Activated T-helper 1 cell treated with anti-CD3 and anti-CD28 coated beads, Interleukin-12 subunit alpha, Interleukin-12 subunit beta, Interleukin-2, Interleukin-4 antibody, amounts not matched to agents 30 ng/mL and 10 ng/mL and 1 ng/mL, durations not matched to agents 14 hours and 24 hours and 36 hours (primary cell): Measurements from ENCODE around the gene SMYD3. TPM values are rescaled to one million over a fixed set of nuclear protein-coding genes. Genes with fewer than 3 reads are reported as not detected.
"Not testable (repeated sequence)": the region's sequence is repeated elsewhere in the genome, so short reads cannot be mapped to it uniquely, and the experiment has no call there.

Source experiments
- DNase-seq: peaks from one replicate; pipeline ENCODE4 v3.0.0; 2021; ENCODE audit warnings: low spot score
- H3K27ac Mint-ChIP-seq: one replicate; pipeline ENCODE4 v1.8.0; 2021; ENCODE audit warnings: mild to moderate bottlenecking, mixed read lengths
- H3K27me3 Mint-ChIP-seq: one replicate; pipeline ENCODE4 v1.8.0; 2022; ENCODE audit warnings: mild to moderate bottlenecking, moderate library complexity, mixed read lengths; ENCODE audit not compliant: insufficient read depth
- H3K36me3 Mint-ChIP-seq: one replicate; pipeline ENCODE4 v1.8.0; 2021; ENCODE audit warnings: low read depth, mixed read lengths
- H3K4me1 Mint-ChIP-seq: one replicate; pipeline ENCODE4 v1.8.0; 2021; ENCODE audit warnings: low read depth, mixed read lengths
- H3K4me3 Mint-ChIP-seq: one replicate; pipeline ENCODE4 v1.8.0; 2021; ENCODE audit warnings: mild to moderate bottlenecking, moderate library complexity, mixed read lengths
- H3K9me3 Mint-ChIP-seq: one replicate; pipeline ENCODE4 v1.8.0; 2021; ENCODE audit warnings: mixed read lengths
- intact Hi-C: fragments of 100-400 bp; cut with micrococcal nuclease; formaldehyde crosslinking; loops from one replicate; pipeline ENCODE4 v1.15.1; 2024
- total RNA-seq: library from RNA; stranded (reverse); gene quantifications from 2 replicates; pipeline ENCODE4 v1.2.3, GENCODE V29; 2022

Gene SMYD3
- total RNA-seq, 1 donor from 2014 or later = 21.7 TPM

- no peaks in the 10 kb centered on the region for H3K9me3 Mint-ChIP-seq
- no peaks in the 10 kb centered on the region for H3K27me3 Mint-ChIP-seq
- no peak for DNase-seq
- H3K27ac Mint-ChIP-seq = no peak overlapping the region
- intact Hi-C loops = no loop called here
- H3K4me1 Mint-ChIP-seq = peaks cover 6% of the 10 kb centered on the region
- peaks cover 3% of the 10 kb centered on the region for H3K36me3 Mint-ChIP-seq
- H3K4me3 Mint-ChIP-seq = no peak overlapping the region
Observed at GRCh38 chr1:245960171-245960570, 546.9 kb downstream of the SMYD3 start.

GRCh38 chr1:245958016-245958415 lies 549.1 kb downstream of the SMYD3 start:
- Mint-ChIP-seq H3K27me3 (no peaks in the 10 kb centered on the region), H3K27ac (no peak overlapping the region), H3K4me3 (no peak overlapping the region), H3K4me1 (peaks cover 18% of the 10 kb centered on the region), H3K9me3 (no peaks in the 10 kb centered on the region), H3K36me3 (peaks cover 3% of the 10 kb centered on the region)
- intact Hi-C loops = loop anchor here (10.0 kb wide), 1 partner anchor 983 kb away; no protein-coding TSS in a partner anchor
- DNase-seq = no peak

DNA sequence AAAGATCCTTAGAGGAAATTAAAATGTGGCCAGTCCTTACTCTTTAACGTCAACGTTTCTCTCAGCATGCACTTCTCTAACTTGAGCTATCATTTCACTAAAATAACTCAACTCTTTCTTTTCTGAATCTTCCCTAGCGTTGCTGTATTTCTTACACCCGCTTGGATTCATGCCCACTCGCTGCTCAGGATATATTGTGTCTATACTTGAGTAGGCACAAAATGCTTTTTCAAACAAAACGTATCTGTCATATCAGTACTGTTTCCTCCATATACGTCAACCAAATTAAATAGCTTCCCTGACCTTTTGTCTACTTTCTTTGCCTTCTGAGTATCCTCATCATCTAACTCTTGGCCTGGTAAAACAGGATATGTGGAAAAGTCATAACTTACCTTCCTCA lies 549.7 kb downstream of the SMYD3 start:
- intact Hi-C loops = loop anchor here (10.0 kb wide), 1 partner anchor 983 kb away; no protein-coding TSS in a partner anchor
- Mint-ChIP-seq H3K9me3 (no peaks in the 10 kb centered on the region), H3K4me1 (peaks cover 24% of the 10 kb centered on the region), H3K4me3 (no peak overlapping the region), H3K27me3 (no peaks in the 10 kb centered on the region), H3K36me3 (peaks cover 3% of the 10 kb centered on the region), H3K27ac (no peak overlapping the region)
- no peak for DNase-seq

DNA sequence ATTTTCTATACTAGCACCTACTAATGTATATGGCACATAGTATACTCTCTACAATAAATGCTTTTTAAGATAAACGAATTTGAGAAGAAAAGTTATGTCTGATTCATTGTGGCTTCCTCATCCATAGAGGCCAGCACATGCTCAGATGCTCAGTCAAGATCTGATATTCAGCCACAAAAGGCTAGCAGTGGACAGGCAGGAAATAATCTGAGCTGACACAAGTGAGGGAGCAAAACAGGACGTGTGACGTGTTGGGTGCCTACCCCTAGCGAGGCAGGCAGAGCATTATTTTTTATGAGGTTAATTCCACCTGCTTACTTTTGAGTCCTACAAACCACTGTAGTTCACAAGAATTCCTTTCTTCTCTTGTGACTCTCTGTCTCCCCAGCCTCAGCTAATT lies 550.9 kb downstream of the SMYD3 start:
- H3K9me3 Mint-ChIP-seq = no peaks in the 10 kb centered on the region
- H3K36me3 Mint-ChIP-seq = peaks cover 3% of the 10 kb centered on the region
- no peak overlapping the region for H3K27ac Mint-ChIP-seq
- no peak for DNase-seq
- H3K27me3 Mint-ChIP-seq = no peaks in the 10 kb centered on the region
- intact Hi-C loops = loop anchor here (10.0 kb wide), 1 partner anchor 981 kb away; no protein-coding TSS in a partner anchor
- H3K4me1 Mint-ChIP-seq = peaks cover 31% of the 10 kb centered on the region
- H3K4me3 Mint-ChIP-seq = no peak overlapping the region

GRCh38 chr1:245953876-245954660 lies 553.0 kb downstream of the SMYD3 start:
- H3K4me3 Mint-ChIP-seq = peak overlapping the region; percentile 75

DNA sequence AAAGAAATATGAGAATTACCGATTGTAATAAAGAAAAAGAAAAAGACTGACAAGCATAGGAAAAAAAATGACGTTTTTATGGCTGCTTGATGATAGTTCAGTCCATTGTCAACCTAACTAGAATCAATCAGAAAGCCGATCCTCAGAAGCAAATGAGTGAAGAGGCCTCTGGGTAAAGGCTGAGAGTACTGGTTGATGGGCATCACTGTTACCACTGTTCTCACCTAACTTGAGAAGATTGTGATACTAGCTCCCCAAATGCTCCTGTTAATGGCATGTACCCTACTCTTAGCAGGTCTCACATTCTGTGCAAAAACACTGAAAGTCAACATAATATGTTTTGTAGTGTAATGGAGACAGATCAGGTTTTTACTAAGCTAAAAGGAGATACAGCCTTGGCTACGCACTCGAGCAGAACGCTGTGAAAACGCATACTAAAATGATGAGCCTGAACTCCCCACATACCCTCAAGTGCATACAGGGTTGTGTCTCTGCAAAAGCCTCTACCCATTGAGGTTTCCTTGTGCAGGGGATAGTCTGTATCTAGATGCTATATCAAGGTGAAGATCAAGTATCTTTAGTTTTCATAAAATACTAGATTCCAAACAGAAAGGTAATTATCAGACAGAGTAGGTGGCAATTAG lies 554.6 kb downstream of the SMYD3 start:
- H3K4me1 Mint-ChIP-seq = peaks cover 26% of the 10 kb centered on the region
- peak overlapping the region; percentile 75 for H3K4me3 Mint-ChIP-seq
- intact Hi-C loops = loop anchor here (1.0 to 10.0 kb wide), 6 partner anchors 48 to 1300 kb away; partner anchors contain the start of genes CNST, DESI2 and TFB2M
- DNase-seq = no peak
- H3K27ac Mint-ChIP-seq = peak overlapping the region; percentile 59
- no peaks in the 10 kb centered on the region for H3K27me3 Mint-ChIP-seq
- no peaks in the 10 kb centered on the region for H3K36me3 Mint-ChIP-seq
- H3K9me3 Mint-ChIP-seq = no peaks in the 10 kb centered on the region

More at GRCh38 chr1:245953876-245954660, 553.0 kb downstream of the SMYD3 start:
- no peaks in the 10 kb centered on the region for H3K36me3 Mint-ChIP-seq
- intact Hi-C loops = loop anchor here (1.0 to 10.0 kb wide), 7 partner anchors 46 to 1301 kb away; partner anchors contain the start of genes CNST, DESI2 and TFB2M
- no peak for DNase-seq
- peaks cover 26% of the 10 kb centered on the region for H3K4me1 Mint-ChIP-seq
- H3K27ac Mint-ChIP-seq = peak overlapping the region; percentile 88
- no peaks in the 10 kb centered on the region for H3K9me3 Mint-ChIP-seq
- H3K27me3 Mint-ChIP-seq = no peaks in the 10 kb centered on the region

GRCh38 chr1:245948786-245949185 lies 558.3 kb downstream of the SMYD3 start:
- Mint-ChIP-seq H3K4me1 (peaks cover 14% of the 10 kb centered on the region), H3K36me3 (no peaks in the 10 kb centered on the region), H3K9me3 (peaks cover 3% of the 10 kb centered on the region), H3K27me3 (no peaks in the 10 kb centered on the region), H3K4me3 (no peak overlapping the region), H3K27ac (no peak overlapping the region)
- DNase-seq = no peak
- intact Hi-C loops = no loop called here

DNA sequence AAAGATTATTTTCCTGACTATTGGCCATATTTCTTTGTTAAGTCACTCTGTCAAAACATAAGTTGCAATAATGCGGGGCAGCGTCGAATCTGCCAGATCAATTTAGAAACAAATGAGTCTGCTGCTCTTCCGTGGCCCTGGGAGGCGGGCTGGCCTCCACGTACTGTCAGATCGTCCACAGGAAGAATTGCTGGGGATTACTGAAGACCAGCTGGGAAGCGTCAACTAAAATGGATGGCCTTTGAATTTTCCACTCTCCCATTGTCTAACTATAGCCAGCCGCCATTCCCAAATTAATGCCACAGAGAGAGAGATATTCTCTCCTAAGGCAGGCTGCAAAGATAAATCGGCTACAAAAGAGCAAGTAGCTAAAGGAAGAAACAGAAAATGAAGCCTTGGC lies 560.2 kb downstream of the SMYD3 start:
- Mint-ChIP-seq H3K27ac (no peak overlapping the region), H3K36me3 (no peaks in the 10 kb centered on the region)

DNA sequence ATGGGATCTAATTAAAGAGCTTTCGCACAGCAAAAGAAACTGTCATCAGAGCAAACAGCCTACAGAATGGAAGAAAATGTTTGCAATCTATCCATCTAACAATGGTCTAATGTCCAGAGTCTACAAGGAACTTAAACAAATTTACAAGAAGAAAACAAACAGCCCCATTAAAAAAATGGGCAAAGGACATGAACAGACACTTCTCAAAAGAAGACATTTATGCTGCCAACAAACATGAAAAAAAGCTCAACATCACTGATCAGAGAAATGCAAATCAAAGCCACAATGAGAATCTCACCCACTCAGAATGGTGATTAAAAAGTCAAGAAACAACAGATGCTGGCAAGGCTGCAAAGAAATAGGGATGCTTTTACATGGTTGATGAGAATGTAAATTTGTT lies 561.9 kb downstream of the SMYD3 start:
- H3K27ac Mint-ChIP-seq, H3K27me3 Mint-ChIP-seq, H3K9me3 Mint-ChIP-seq, DNase-seq, H3K36me3 Mint-ChIP-seq, H3K4me3 Mint-ChIP-seq, intact Hi-C loops: not testable (repeated sequence)
- H3K4me1 Mint-ChIP-seq = peaks cover 10% of the 10 kb centered on the region

More for the DNA sequence above, 560.2 kb downstream of the SMYD3 start:
- H3K4me1 Mint-ChIP-seq = peaks cover 12% of the 10 kb centered on the region
- no peaks in the 10 kb centered on the region for H3K27me3 Mint-ChIP-seq
- no peak overlapping the region for H3K4me3 Mint-ChIP-seq
- no peak for DNase-seq
- intact Hi-C loops = no loop called here
- H3K9me3 Mint-ChIP-seq = peaks cover 4% of the 10 kb centered on the region

- DNase-seq = no peak
- no peaks in the 10 kb centered on the region for H3K36me3 Mint-ChIP-seq
Observed at GRCh38 chr1:245942856-245943255, 564.2 kb downstream of the SMYD3 start.

GRCh38 chr1:245941771-245942170 lies 565.3 kb downstream of the SMYD3 start:
- peaks cover 10% of the 10 kb centered on the region for H3K4me1 Mint-ChIP-seq
- H3K9me3 Mint-ChIP-seq, H3K36me3 Mint-ChIP-seq, H3K27me3 Mint-ChIP-seq, H3K27ac Mint-ChIP-seq, H3K4me3 Mint-ChIP-seq, intact Hi-C loops, DNase-seq: not testable (repeated sequence)

More at GRCh38 chr1:245942856-245943255, 564.2 kb downstream of the SMYD3 start:
- peaks cover 6% of the 10 kb centered on the region for H3K27me3 Mint-ChIP-seq
- peaks cover 4% of the 10 kb centered on the region for H3K9me3 Mint-ChIP-seq
- H3K4me3 Mint-ChIP-seq = no peak overlapping the region
- H3K27ac Mint-ChIP-seq = peak overlapping the region; percentile 5
- intact Hi-C loops = no loop called here
- H3K4me1 Mint-ChIP-seq = peaks cover 10% of the 10 kb centered on the region

DNA sequence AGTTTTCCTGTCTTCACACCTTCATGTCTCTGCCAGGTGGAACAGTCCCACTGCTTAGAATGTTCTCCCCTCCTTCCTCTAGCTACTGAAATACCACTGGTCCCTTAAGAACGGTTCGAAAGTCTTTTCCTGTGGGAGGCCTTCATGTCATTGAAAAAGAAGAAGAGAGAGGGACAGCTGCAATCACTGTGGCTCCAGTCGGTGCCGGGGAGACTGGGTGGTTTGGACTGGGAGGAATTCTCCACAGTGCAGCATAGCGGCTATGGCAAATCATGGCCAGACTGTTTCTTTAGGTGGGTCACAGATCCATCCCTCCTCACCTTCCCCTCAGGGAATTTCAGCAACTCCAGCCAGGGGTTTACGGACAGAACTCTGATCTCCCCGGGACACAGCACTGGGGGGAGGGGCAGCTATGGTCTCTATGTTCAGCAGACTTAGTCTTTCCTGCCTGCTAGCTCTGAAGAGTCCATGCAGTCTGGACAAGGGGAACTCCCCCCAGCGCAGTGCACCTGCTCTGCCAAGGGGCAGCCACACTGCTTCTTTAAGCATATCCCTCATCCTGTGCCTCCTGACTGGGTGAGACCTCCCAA lies 567.2 kb downstream of the SMYD3 start:
- intact Hi-C loops = no loop called here
- H3K36me3 Mint-ChIP-seq = no peaks in the 10 kb centered on the region

GRCh38 chr1:245938046-245938435 lies 569.0 kb downstream of the SMYD3 start:
- DNase-seq = no peak
- no peaks in the 10 kb centered on the region for H3K36me3 Mint-ChIP-seq
- intact Hi-C loops = no loop called here
- no peak overlapping the region for H3K4me3 Mint-ChIP-seq
- peaks cover 6% of the 10 kb centered on the region for H3K27me3 Mint-ChIP-seq
- H3K9me3 Mint-ChIP-seq = no peaks in the 10 kb centered on the region
- H3K27ac Mint-ChIP-seq = no peak overlapping the region
- H3K4me1 Mint-ChIP-seq = peaks cover 7% of the 10 kb centered on the region

More for the DNA sequence above, 567.2 kb downstream of the SMYD3 start:
- Mint-ChIP-seq H3K27ac (no peak overlapping the region), H3K9me3 (peaks cover 4% of the 10 kb centered on the region), H3K27me3 (peaks cover 6% of the 10 kb centered on the region), H3K4me1 (peaks cover 10% of the 10 kb centered on the region), H3K4me3 (no peak overlapping the region)
- no peak for DNase-seq
